BJ (cell line): Measurements from ENCODE around the gene IL4I1. TPM values are rescaled to one million over a fixed set of nuclear protein-coding genes. Genes with fewer than 3 reads are reported as not detected.

Experiments
- CTCF ChIA-PET: fragments of 350-600 bp; formaldehyde crosslinking; extraction: SDS; loops from one replicate; lab custom pipeline; 2021; ENCODE audit warnings: antibody characterized with exemption, inconsistent platforms; lab: Yijun Ruan, JAX
- POLR2A ChIA-PET: fragments of 300-600 bp; sonication (Branson Sonifier 250); formaldehyde crosslinking; extraction: SDS; loops from one replicate; lab custom pipeline; 2021; ENCODE audit warnings: antibody characterized with exemption; lab: Charles Lee
- DNase-seq: peaks from one replicate; pipeline ENCODE4 v3.0.0-alpha.2; 2011; ENCODE audit warnings: low read depth
- H3K27me3 ChIP-seq: 2 replicates; pipeline ENCODE4 v1.6.0; 2011; ENCODE audit warnings: low read length; ENCODE audit not compliant: control insufficient read depth, insufficient read depth
- H3K36me3 ChIP-seq: 2 replicates; pipeline ENCODE4 v1.5.1; 2011; ENCODE audit warnings: low read length; ENCODE audit not compliant: control insufficient read depth, insufficient read depth
- H3K4me3 ChIP-seq: 2 replicates; pipeline ENCODE4 v1.5.1; 2011; ENCODE audit warnings: low read depth, mild to moderate bottlenecking, control low read depth, low read length
- CTCF ChIP-seq: IDR thresholded peaks from 2 replicates; pipeline ENCODE4 v1.5.1; 2011; ENCODE audit warnings: low read depth, mild to moderate bottlenecking, control low read depth, inconsistent platforms, low read length, moderate library complexity; ENCODE audit not compliant: insufficient read depth
- polyA plus RNA-seq: library from polyadenylated mRNA; depleted of rRNA; stranded (reverse); fragments of >200 nt; gene quantifications from 2 replicates; pipeline ENCODE4 v1.2.3, GENCODE V29; 2011

The IL4I1 gene
- polyA plus RNA-seq, 1 experiment = 0.12 TPM

GRCh38 chr19:49884109-49884508 is 12.6 kb downstream of the IL4I1 start:
- CTCF ChIA-PET = no interaction called here
- Histone ChIP-seq H3K27me3 (no peaks in the 10 kb centered on the region), H3K4me3 (no peak overlapping the region), H3K36me3 (peaks cover 45% of the 10 kb centered on the region)
- POLR2A ChIA-PET = no interaction called here
- no peak for DNase-seq
- no peak for TF ChIP-seq CTCF

GRCh38 chr19:49883094-49883493 is 13.6 kb downstream of the IL4I1 start:
- peaks cover 45% of the 10 kb centered on the region for H3K36me3 ChIP-seq
- DNase-seq = no peak
- no peaks in the 10 kb centered on the region for H3K27me3 ChIP-seq
- no peak overlapping the region for H3K4me3 ChIP-seq
- POLR2A ChIA-PET = no interaction called here
- TF ChIP-seq CTCF = no peak
- CTCF ChIA-PET = no interaction called here

GRCh38 chr19:49882643-49883042 is 14.0 kb downstream of the IL4I1 start:
- Histone ChIP-seq H3K4me3 (no peak overlapping the region), H3K27me3 (no peaks in the 10 kb centered on the region), H3K36me3 (peaks cover 45% of the 10 kb centered on the region)
- ChIA-PET CTCF (no interaction called here), POLR2A (no interaction called here)
- DNase-seq = no peak
- TF ChIP-seq CTCF = no peak

DNA sequence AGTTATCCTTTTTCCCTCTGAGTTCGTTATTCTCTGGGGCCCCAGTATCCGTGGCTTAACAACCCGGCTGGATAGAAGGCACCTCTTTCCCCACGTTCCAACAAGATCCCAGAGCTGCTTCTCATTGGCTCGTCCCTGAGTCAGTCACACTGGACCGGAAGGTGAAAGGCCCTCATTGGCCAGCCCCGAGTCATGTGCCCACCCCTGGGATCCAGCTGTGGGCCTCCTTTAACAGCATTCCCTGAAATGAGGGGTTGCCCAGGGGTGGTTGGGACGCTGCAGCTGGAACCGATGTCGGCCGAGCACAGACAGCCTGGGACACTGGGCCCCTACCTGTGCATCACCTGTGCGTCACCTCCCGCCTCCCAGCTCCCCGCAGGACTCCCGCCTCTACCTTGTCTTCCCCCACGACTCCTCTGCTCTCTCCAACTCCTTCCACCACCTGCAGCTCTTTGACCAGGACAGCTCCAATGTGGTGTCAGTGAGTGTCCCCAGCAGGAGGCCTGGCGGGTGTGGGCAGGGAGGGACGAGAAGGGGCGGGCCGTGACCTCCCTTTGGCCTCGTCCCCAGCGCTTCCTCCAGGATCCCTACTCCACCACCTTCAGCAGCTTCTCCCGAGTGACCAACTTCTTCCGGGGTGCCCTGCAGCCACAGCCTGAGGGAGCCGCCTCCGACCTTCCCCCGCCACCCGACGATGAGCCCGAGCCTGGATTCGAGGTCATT is 14.9 kb downstream of the IL4I1 start:
- ChIA-PET CTCF (interaction anchor here (1.5 kb wide), 1 partner anchor 9 kb away, joined by 4 read pairs; no protein-coding TSS in a partner anchor), POLR2A (no interaction called here)
- Histone ChIP-seq H3K4me3 (no peak overlapping the region), H3K36me3 (peaks cover 45% of the 10 kb centered on the region), H3K27me3 (no peaks in the 10 kb centered on the region)
- TF ChIP-seq CTCF = no peak
- DNase-seq = no peak

DNA sequence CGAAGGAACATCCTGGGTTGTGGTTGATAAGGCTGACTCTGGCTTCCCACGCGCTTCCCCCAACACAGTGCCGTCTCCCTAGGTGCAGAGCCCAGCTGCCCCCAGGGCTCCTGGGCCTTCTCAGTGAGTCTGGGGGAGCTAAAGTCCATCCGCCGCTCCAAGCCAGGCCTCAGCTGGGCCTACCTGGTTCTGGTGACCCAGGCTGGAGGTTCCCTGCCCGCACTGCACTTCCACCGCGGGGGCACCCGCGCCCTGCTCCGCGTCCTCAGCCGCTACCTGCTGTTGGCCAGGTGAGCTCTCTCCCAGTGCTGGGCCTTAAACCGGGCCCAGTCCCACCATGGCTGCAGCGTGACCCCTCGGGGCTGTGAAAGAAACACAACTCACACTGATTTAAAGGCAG is 15.5 kb downstream of the IL4I1 start:
- no peaks in the 10 kb centered on the region for H3K27me3 ChIP-seq
- H3K4me3 ChIP-seq = no peak overlapping the region
- DNase-seq = no peak
- H3K36me3 ChIP-seq = peaks cover 45% of the 10 kb centered on the region
- POLR2A ChIA-PET = no interaction called here
- TF ChIP-seq CTCF = no peak
- CTCF ChIA-PET = interaction anchor here (1.5 kb wide), 1 partner anchor 10 kb away, joined by 4 read pairs; no protein-coding TSS in a partner anchor
